HEK293 (cell line): ENCODE data around the gene XPO5.

ENCODE experiments used
- SP2 ChIP-seq: fragments of 450-650 bp; formaldehyde crosslinking; IDR thresholded peaks from 2 replicates; pipeline ENCODE4 v1.5.1; 2016; ENCODE audit warnings: missing biosample characterization, missing genetic modification characterization
- TSHZ1 ChIP-seq: fragments of 450-650 bp; formaldehyde crosslinking; IDR thresholded peaks from 2 replicates; pipeline ENCODE4 v1.5.1; 2016; ENCODE audit warnings: missing biosample characterization, missing genetic modification characterization, borderline replicate concordance
- ZNF175 ChIP-seq: fragments of 450-650 bp; formaldehyde crosslinking; IDR thresholded peaks from 2 replicates; pipeline ENCODE4 v1.5.1; 2016; ENCODE audit warnings: missing biosample characterization, missing genetic modification characterization
- ZNF24 ChIP-seq: fragments of 450-650 bp; formaldehyde crosslinking; IDR thresholded peaks from 2 replicates; pipeline ENCODE4 v1.5.1; 2016; ENCODE audit warnings: missing biosample characterization, missing genetic modification characterization
- ZNF324 ChIP-seq: fragments of 450-650 bp; formaldehyde crosslinking; IDR thresholded peaks from 2 replicates; pipeline ENCODE4 v1.5.1; 2016; ENCODE audit warnings: missing biosample characterization, missing genetic modification characterization
- ZNF404 ChIP-seq: fragments of 450-650 bp; formaldehyde crosslinking; IDR thresholded peaks from 2 replicates; pipeline ENCODE4 v1.5.1; 2017; ENCODE audit warnings: missing biosample characterization, missing genetic modification characterization
- ZNF747 ChIP-seq: fragments of 450-650 bp; formaldehyde crosslinking; IDR thresholded peaks from 2 replicates; pipeline ENCODE4 v1.5.1; 2016; ENCODE audit warnings: missing biosample characterization, missing genetic modification characterization
- ZNF777 ChIP-seq: fragments of 450-650 bp; formaldehyde crosslinking; IDR thresholded peaks from 2 replicates; pipeline ENCODE4 v1.5.1; 2017; ENCODE audit warnings: missing biosample characterization, missing genetic modification characterization, borderline replicate concordance
- TF ChIP-seq, protein P1 (sequence below): fragments of 450-650 bp; formaldehyde crosslinking; IDR thresholded peaks from 2 replicates; pipeline ENCODE4 v1.5.1; 2016; ENCODE audit warnings: missing biosample characterization, missing genetic modification characterization

- TF ChIP-seq ZNF175 = no peak
- TF ChIP-seq SP2 (tag by site-specific recombination) = no peak
- no peak for TF ChIP-seq TSHZ1
- TF ChIP-seq ZNF777 (tag by site-specific recombination) = no peak
- TF ChIP-seq, protein P1, sequence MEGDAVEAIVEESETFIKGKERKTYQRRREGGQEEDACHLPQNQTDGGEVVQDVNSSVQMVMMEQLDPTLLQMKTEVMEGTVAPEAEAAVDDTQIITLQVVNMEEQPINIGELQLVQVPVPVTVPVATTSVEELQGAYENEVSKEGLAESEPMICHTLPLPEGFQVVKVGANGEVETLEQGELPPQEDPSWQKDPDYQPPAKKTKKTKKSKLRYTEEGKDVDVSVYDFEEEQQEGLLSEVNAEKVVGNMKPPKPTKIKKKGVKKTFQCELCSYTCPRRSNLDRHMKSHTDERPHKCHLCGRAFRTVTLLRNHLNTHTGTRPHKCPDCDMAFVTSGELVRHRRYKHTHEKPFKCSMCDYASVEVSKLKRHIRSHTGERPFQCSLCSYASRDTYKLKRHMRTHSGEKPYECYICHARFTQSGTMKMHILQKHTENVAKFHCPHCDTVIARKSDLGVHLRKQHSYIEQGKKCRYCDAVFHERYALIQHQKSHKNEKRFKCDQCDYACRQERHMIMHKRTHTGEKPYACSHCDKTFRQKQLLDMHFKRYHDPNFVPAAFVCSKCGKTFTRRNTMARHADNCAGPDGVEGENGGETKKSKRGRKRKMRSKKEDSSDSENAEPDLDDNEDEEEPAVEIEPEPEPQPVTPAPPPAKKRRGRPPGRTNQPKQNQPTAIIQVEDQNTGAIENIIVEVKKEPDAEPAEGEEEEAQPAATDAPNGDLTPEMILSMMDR = no peak
- TF ChIP-seq ZNF24 (tag by site-specific recombination) = no peak
- no peak for TF ChIP-seq ZNF747 (tag by site-specific recombination)
- no peak for TF ChIP-seq ZNF404 (tag by site-specific recombination)
- TF ChIP-seq ZNF324 (tag by site-specific recombination) = no peak
Observed at GRCh38 chr6:43588194-43588593, 12.4 kb upstream of the XPO5 start.
